Prostate gland (tissue), 2 donors: ENCODE results near the gene REEP3.

Source experiments
- CTCF ChIP-seq, 4 experiments: fragments of 200-600 bp in 2 of 4; fragments of 450-650 bp in 2 of 4; sonication (generic) in 2 of 4; IDR thresholded peaks; 1 replicate in 3 of 4; 2 replicates in 1 of 4; pipeline ENCODE4 v1.5.1; 2016 to 2019; ENCODE audit warnings: antibody characterized with exemption in 4 of 4, mild to moderate bottlenecking in 2 of 4, moderate library complexity in 2 of 4
- POLR2A ChIP-seq: fragments of 450-650 bp; IDR thresholded peaks from one replicate; pipeline ENCODE4 v1.6.1; 2016; ENCODE audit warnings: antibody characterized with exemption, mild to moderate bottlenecking
- POLR2AphosphoS5 ChIP-seq: sonication (generic); formaldehyde crosslinking; IDR thresholded peaks from one replicate; pipeline ENCODE4 v1.6.1; 2017; ENCODE audit warnings: antibody characterized with exemption

DNA sequence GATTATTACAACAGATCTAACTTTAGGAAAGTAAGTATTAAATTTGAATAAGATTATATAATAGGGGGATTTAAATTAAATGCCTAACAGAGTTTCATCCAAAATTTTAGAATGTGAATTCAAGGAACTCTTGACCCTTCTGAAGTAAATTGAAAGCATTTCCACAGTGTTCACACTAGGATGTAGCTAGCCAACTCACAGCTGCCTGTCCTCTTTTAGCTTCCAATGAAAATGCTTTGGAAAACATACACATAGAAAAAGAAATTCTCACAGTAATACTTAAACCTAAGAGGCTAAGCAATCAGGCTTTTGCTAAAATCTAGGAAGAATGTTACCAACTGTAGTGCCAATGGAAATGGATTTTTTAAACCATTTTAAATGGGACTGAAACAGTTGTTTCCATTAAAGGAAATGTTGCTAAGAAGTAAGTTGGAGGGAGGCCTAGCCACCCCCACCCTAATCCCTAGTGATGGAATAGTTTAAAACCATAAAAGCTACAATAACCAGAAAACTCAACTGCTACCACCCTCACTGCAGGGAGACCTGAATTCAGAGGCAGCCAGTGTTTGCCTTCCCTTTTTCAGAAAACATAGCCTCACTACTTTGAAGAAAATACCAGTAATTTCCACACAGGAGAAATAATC, 58.3 kb downstream of the REEP3 start:
- no peak for TF ChIP-seq CTCF (IDR thresholded peaks at IDR 0.05)
- no peak for TF ChIP-seq POLR2A
- TF ChIP-seq POLR2AphosphoS5, result no peak
